Muscle of leg (tissue), 11 donors: ENCODE results near the gene SH3GL3. TPM values are rescaled to one million over a fixed set of nuclear protein-coding genes. Genes with fewer than 3 reads are reported as not detected.

Source experiments
- DNase-seq: peaks from one replicate; pipeline ENCODE4 v3.0.0; 2013
- H3K27ac ChIP-seq: one replicate; pipeline ENCODE4 v1.5.1; 2013; ENCODE audit warnings: mild to moderate bottlenecking, low read length, control low read depth
- H3K27me3 ChIP-seq: one replicate; pipeline ENCODE4 v1.6.1; 2013; ENCODE audit warnings: low read length; ENCODE audit not compliant: control insufficient read depth, insufficient read depth
- H3K36me3 ChIP-seq: one replicate; pipeline ENCODE4 v1.6.1; 2013; ENCODE audit warnings: low read length; ENCODE audit not compliant: control insufficient read depth, insufficient read depth
- H3K4me1 ChIP-seq: one replicate; pipeline ENCODE4 v1.6.1; 2013; ENCODE audit warnings: low read length; ENCODE audit not compliant: control insufficient read depth, insufficient read depth
- H3K4me3 ChIP-seq: one replicate; pipeline ENCODE4 v1.5.1; 2013; ENCODE audit warnings: low read length, control low read depth
- H3K9me3 ChIP-seq: replicated peaks from 2 replicates; pipeline ENCODE4 v1.6.1; 2013; ENCODE audit warnings: low read depth, low read length; ENCODE audit not compliant: control insufficient read depth
- WGBS: methylation state at CpG from one replicate; pipeline ENCODE4 v1.1.5; 2013; ENCODE audit warnings: missing lambda C conversion rate; ENCODE audit not compliant: insufficient coverage; 5-methylcytosine and 5-hydroxymethylcytosine counted together
- polyA plus RNA-seq, 8 donors: library from polyadenylated mRNA; unstranded; fragments of 120-200 nt; gene quantifications; one replicate each; pipeline versions ENCODE4 v1.2.1 to v1.2.3, GENCODE V29; 2013; ENCODE audit warnings: inconsistent platforms in 1 of 8, low replicate concordance in 1 of 8; ENCODE audit not compliant: insufficient read length in 8 of 8, insufficient read depth in 1 of 8
- total RNA-seq: library from RNA; stranded (reverse); fragments of 120-200 nt; gene quantifications from one replicate; pipeline ENCODE4 v1.2.4, GENCODE V29; 2013

Gene SH3GL3
- total and polyA plus RNA-seq, 9 donors: 3.6 to 11.2 (median 7.1) TPM

GRCh38 chr15:83498374-83498773 lies 51.2 kb downstream of the SH3GL3 start:
- Histone ChIP-seq H3K4me3 (no peak overlapping the region), H3K27ac (no peak overlapping the region), H3K36me3 (no peaks in the 10 kb centered on the region), H3K27me3 (no peaks in the 10 kb centered on the region), H3K4me1 (no peaks in the 10 kb centered on the region), H3K9me3 (peaks cover 10% of the 10 kb centered on the region)
- WGBS: 88% methylated on average over 1 of the region's 1 CpG
- DNase-seq: no peak

DNA sequence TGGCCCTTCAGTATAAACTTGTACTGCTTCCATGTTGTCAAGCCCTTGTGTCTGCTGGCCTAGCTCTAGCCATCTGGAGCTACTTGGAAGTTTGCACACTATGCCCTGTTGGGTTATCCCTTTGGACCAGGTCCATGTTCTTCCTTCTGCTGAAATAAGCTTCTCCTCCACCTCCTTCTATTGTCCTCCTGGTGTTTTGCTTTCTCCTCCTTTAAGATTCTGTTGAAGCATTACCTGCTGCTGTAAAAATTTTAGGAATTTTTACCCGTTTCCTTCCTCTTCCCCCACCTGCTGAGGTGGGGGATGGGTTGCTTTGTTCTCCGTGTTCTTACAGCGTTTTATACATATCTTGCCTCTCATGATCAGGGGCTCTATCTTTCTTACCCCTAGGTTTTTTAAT lies 51.7 kb downstream of the SH3GL3 start:
- H3K4me3 ChIP-seq: no peak overlapping the region
- DNase-seq: no peak
- no peaks in the 10 kb centered on the region for H3K4me1 ChIP-seq
- H3K27me3 ChIP-seq: no peaks in the 10 kb centered on the region
- WGBS: no CpG with 5 or more reads among the region's 3 CpGs
- peaks cover 10% of the 10 kb centered on the region for H3K9me3 ChIP-seq
- no peak overlapping the region for H3K27ac ChIP-seq
- H3K36me3 ChIP-seq: no peaks in the 10 kb centered on the region

GRCh38 chr15:83499476-83499875 lies 52.3 kb downstream of the SH3GL3 start:
- H3K27ac ChIP-seq: no peak overlapping the region
- no CpG with 5 or more reads among the region's 2 CpGs for WGBS
- peaks cover 10% of the 10 kb centered on the region for H3K9me3 ChIP-seq
- no peak overlapping the region for H3K4me3 ChIP-seq
- H3K27me3 ChIP-seq: no peaks in the 10 kb centered on the region
- no peak for DNase-seq
- H3K36me3 ChIP-seq: no peaks in the 10 kb centered on the region
- no peaks in the 10 kb centered on the region for H3K4me1 ChIP-seq

- no CpG with 5 or more reads among the region's 4 CpGs for WGBS
Observed at GRCh38 chr15:83503595-83504364, 56.6 kb downstream of the SH3GL3 start.

DNA sequence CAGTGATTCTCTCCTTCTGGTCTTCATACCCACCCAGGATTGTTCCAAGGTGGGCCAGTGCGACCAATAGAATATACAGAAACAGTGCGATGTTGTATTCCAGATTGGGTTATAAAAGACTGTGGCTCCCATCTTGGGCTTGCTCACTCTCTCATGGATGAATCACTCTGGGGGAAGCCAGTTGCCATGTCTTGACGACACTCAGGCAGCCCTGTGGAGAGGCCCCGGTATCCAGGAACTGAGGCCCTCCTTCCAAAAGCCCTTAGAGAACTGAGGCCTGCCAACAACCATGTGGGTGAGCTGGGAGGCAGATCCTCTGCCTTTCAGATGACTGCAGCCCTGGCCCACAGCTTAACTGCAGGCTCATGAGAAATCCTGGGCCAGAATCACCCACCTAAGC lies 57.2 kb downstream of the SH3GL3 start:
- H3K4me3 ChIP-seq: no peak overlapping the region
- WGBS: 65% methylated on average over 4 of the region's 4 CpGs
- H3K9me3 ChIP-seq: no peaks in the 10 kb centered on the region
- H3K27me3 ChIP-seq: no peaks in the 10 kb centered on the region
- H3K4me1 ChIP-seq: no peaks in the 10 kb centered on the region
- no peak overlapping the region for H3K27ac ChIP-seq
- no peak for DNase-seq
- H3K36me3 ChIP-seq: no peaks in the 10 kb centered on the region

More at GRCh38 chr15:83503595-83504364, 56.6 kb downstream of the SH3GL3 start:
- Histone ChIP-seq H3K4me3 (no peak overlapping the region), H3K27ac (no peak overlapping the region), H3K4me1 (no peaks in the 10 kb centered on the region), H3K27me3 (no peaks in the 10 kb centered on the region), H3K9me3 (peaks cover under 1% of the 10 kb centered on the region), H3K36me3 (no peaks in the 10 kb centered on the region)
- no peak for DNase-seq

DNA sequence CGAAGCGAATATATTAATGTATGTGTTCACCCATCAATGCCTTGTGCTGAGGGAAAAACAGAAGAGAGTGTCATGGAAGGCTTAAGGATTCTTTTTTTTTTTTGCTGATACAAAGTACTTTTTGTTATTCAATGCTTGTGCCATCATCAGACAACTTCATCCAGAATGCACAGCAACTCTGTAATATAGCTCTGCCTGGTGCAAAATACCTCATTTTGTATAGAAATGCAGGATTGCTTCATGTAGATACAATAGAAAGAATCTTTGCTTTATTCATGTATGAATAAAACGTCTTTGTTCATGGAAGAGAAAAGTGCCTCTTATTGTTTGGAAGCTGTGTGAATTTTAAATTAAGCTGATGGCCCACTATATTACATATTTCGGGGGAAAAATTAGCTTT lies 62.9 kb downstream of the SH3GL3 start:
- H3K9me3 ChIP-seq: no peaks in the 10 kb centered on the region
- no peak for DNase-seq
- no peaks in the 10 kb centered on the region for H3K27me3 ChIP-seq
- no peaks in the 10 kb centered on the region for H3K4me1 ChIP-seq
- no CpG with 5 or more reads among the region's 4 CpGs for WGBS
- H3K36me3 ChIP-seq: no peaks in the 10 kb centered on the region
- H3K27ac ChIP-seq: no peak overlapping the region
- H3K4me3 ChIP-seq: no peak overlapping the region

GRCh38 chr15:83512459-83512858 lies 65.3 kb downstream of the SH3GL3 start:
- Histone ChIP-seq H3K4me1 (no peaks in the 10 kb centered on the region), H3K4me3 (no peak overlapping the region), H3K36me3 (no peaks in the 10 kb centered on the region), H3K27ac (no peak overlapping the region), H3K9me3 (no peaks in the 10 kb centered on the region), H3K27me3 (no peaks in the 10 kb centered on the region)
- WGBS: 55% methylated on average over 7 of the region's 8 CpGs
- no peak for DNase-seq

GRCh38 chr15:83514584-83514983 lies 67.4 kb downstream of the SH3GL3 start:
- no peaks in the 10 kb centered on the region for H3K36me3 ChIP-seq
- 83% methylated on average over 1 of the region's 4 CpGs for WGBS
- no peak for DNase-seq
- H3K4me1 ChIP-seq: no peaks in the 10 kb centered on the region
- no peak overlapping the region for H3K27ac ChIP-seq
- no peak overlapping the region for H3K4me3 ChIP-seq
- H3K9me3 ChIP-seq: no peaks in the 10 kb centered on the region
- no peaks in the 10 kb centered on the region for H3K27me3 ChIP-seq

DNA sequence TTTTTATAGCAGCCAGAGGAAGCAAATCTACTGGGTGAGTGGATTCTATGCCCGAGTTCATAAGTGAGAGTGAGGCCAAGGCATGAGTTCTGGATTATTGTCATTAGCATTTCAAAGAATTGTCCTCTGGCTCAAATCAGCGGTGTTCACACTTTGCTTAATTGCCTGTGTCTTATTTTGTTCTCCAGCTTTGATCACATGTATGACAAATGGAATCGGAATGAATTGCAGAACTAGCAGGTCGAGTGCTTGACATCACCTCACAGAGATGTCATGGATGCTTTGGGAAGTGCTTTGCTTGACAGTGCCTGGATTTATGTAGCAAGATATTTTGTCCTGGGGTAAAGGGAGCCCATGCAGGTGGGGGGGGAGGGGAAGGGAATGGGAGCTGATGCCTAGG lies 68.0 kb downstream of the SH3GL3 start:
- Histone ChIP-seq H3K4me1 (no peaks in the 10 kb centered on the region), H3K4me3 (no peak overlapping the region), H3K36me3 (no peaks in the 10 kb centered on the region), H3K27me3 (no peaks in the 10 kb centered on the region), H3K27ac (no peak overlapping the region), H3K9me3 (no peaks in the 10 kb centered on the region)
- no peak for DNase-seq
- 56% methylated on average over 3 of the region's 4 CpGs for WGBS

- Histone ChIP-seq H3K4me1 (no peaks in the 10 kb centered on the region), H3K9me3 (no peaks in the 10 kb centered on the region), H3K36me3 (no peaks in the 10 kb centered on the region), H3K27ac (no peak overlapping the region), H3K4me3 (no peak overlapping the region), H3K27me3 (no peaks in the 10 kb centered on the region)
- no peak for DNase-seq
- whole genome bisulfite sequencing: no CpG with 5 or more reads among the region's 2 CpGs
Observed at GRCh38 chr15:83516935-83517334, 69.8 kb downstream of the SH3GL3 start.

GRCh38 chr15:83526319-83526718 lies 79.2 kb downstream of the SH3GL3 start:
- Histone ChIP-seq H3K4me1 (no peaks in the 10 kb centered on the region), H3K36me3 (no peaks in the 10 kb centered on the region), H3K9me3 (peaks cover 16% of the 10 kb centered on the region), H3K4me3 (no peak overlapping the region), H3K27ac (no peak overlapping the region), H3K27me3 (no peaks in the 10 kb centered on the region)
- DNase-seq: no peak
- WGBS: 100% methylated on average over 1 of the region's 2 CpGs
